Endodermal cell (in vitro differentiated cells): ENCODE results near the gene GSTP1. TPM values are rescaled to one million over a fixed set of nuclear protein-coding genes. Genes with fewer than 3 reads are reported as not detected.
A peak's percentile ranks its signal among the peaks of the same experiment; 100 is the strongest.

Source experiments
- DNase-seq: peaks from one replicate; pipeline ENCODE4 v3.0.0-alpha.2; 2017
- H3K27ac ChIP-seq: 2 replicates; pipeline ENCODE4 v1.5.1; 2013; ENCODE audit warnings: mild to moderate bottlenecking, low read depth, low read length, moderate library complexity
- H3K27me3 ChIP-seq: 2 replicates; pipeline ENCODE4 v1.6.1; 2013; ENCODE audit warnings: mild to moderate bottlenecking, low read length, moderate library complexity; ENCODE audit not compliant: insufficient read depth, control insufficient read depth, poor library complexity, severe bottlenecking
- H3K36me3 ChIP-seq: 2 replicates; pipeline ENCODE4 v1.7.0; 2013; ENCODE audit warnings: mild to moderate bottlenecking, low read length, moderate library complexity; ENCODE audit not compliant: control insufficient read depth, insufficient read depth
- H3K4me1 ChIP-seq: one replicate; pipeline ENCODE4 v1.7.0; 2013; ENCODE audit warnings: low read length; ENCODE audit not compliant: control insufficient read depth, insufficient read depth
- H3K4me3 ChIP-seq: 2 replicates; pipeline ENCODE4 v1.5.1; 2013; ENCODE audit warnings: mild to moderate bottlenecking, low read length, moderate library complexity
- H3K9ac ChIP-seq: 2 replicates; pipeline ENCODE4 v1.6.1; 2013; ENCODE audit warnings: mild to moderate bottlenecking, low read length, moderate library complexity; ENCODE audit not compliant: poor library complexity, severe bottlenecking; ENCODE audit errors: extremely low read depth
- H3K9me3 ChIP-seq: 2 replicates; pipeline ENCODE4 v1.6.1; 2013; ENCODE audit warnings: mild to moderate bottlenecking, low read length, moderate library complexity; ENCODE audit not compliant: control insufficient read depth
- H3K27ac Mint-ChIP-seq: 2 replicates; pipeline ENCODE4 v1.8.0; 2020; ENCODE audit warnings: mixed read lengths
- H3K27me3 Mint-ChIP-seq: 2 replicates; pipeline ENCODE4 v1.8.0; 2021; ENCODE audit warnings: mild to moderate bottlenecking, mixed read lengths; ENCODE audit not compliant: insufficient read depth
- H3K36me3 Mint-ChIP-seq: 2 replicates; pipeline ENCODE4 v1.8.0; 2020; ENCODE audit warnings: low read depth, mixed read lengths
- H3K4me1 Mint-ChIP-seq: 2 replicates; pipeline ENCODE4 v1.8.0; 2020; ENCODE audit warnings: mixed read lengths
- H3K4me3 Mint-ChIP-seq: 2 replicates; pipeline ENCODE4 v1.8.0; 2020; ENCODE audit warnings: mild to moderate bottlenecking, moderate library complexity, mixed read lengths
- H3K9me3 Mint-ChIP-seq: 2 replicates; pipeline ENCODE4 v1.8.0; 2020; ENCODE audit warnings: mild to moderate bottlenecking, mixed read lengths
- WGBS, 2 experiments: methylation state at CpG; one replicate each; pipeline versions ENCODE4 v1.1.5 to v1.1.7; 2013; ENCODE audit warnings: missing lambda C conversion rate in 2 of 2, mixed read lengths in 1 of 2; ENCODE audit not compliant: insufficient coverage in 1 of 2, insufficient read length in 1 of 2; 5-methylcytosine and 5-hydroxymethylcytosine counted together
- total RNA-seq, 2 donors: library from RNA; stranded (reverse); fragmentation: NEBNext Ultra II Directional in 1 of 2; extraction: Animal tissue kit (Norgen Biotek cat#: 25700) in 1 of 2; gene quantifications; 2 replicates in 1 of 2; 3 replicates in 1 of 2; pipeline ENCODE4 v1.2.1, GENCODE V29; 2021
- TF ChIP-seq, protein P1 (sequence below): fragments of 200-600 bp; sonication (generic); conservative IDR thresholded peaks from 2 replicates; pipeline ENCODE4 v1.5.0; 2021; ENCODE audit warnings: antibody characterized with exemption, mild to moderate bottlenecking

The GSTP1 gene
- total RNA-seq, 2 donors from 2014 or later: 1,359 to 1,473 TPM

DNA sequence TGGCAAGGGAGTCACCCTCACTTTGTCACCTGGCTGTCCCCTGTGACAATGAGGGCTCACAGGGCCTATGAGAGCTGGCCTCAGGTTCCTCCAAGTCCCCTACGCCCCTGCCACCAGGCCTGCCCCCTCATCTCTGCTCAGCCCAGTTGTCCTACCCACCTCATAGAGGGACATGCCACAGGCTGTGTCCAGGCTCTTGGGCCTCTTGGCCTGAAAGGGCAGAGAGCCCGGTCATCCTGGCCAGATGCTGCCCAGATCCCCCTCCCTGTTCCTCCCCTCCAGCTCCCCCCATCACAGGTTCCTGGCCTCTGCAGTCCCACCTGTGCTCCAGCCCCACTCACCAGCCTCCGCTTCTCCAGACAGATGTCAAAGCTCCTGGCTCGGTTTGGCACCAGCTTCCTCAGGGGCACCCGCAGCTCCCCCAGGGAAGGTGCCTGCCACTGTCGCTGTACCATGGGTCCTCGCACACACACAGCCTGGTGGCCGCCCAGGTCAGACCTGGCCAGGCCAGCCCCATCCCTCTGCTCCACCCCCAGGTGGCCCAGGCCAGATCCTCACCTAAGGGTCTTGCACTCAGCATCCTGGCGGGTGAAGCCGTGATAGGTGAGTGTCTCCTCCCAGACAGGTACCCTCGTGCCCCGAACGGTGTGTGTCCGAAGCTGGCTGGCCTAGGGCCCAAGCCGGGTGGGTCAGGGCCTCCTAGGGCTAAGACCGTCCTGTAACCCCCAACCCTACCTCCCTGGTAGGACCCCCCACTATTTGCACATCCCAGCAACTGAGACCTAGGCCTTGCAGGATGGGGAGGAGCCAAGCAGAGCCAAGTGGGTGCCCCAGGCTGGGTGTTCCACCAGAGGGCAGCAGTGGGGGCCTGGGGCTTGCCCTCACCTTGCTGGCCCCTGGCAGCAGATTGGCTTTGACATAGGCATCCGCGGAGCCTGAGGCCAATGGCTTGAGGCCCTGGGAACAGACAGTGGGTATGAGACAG is 31.4 kb downstream of the GSTP1 start:
- Mint-ChIP-seq H3K4me1 (peaks cover 21% of the 10 kb centered on the region), H3K4me3 (no peak overlapping the region), H3K36me3 (peaks cover 20% of the 10 kb centered on the region), H3K9me3 (peaks cover 10% of the 10 kb centered on the region), H3K27ac (peak overlapping the region; percentile 79), H3K27me3 (peaks cover 3% of the 10 kb centered on the region)
- 93 to 100% methylated on average over 6 to 18 of the region's 18 CpGs for WGBS, 2 experiments
- H3K4me1 ChIP-seq: no peaks in the 10 kb centered on the region
- H3K9me3 ChIP-seq: no peaks in the 10 kb centered on the region
- no peak overlapping the region for H3K4me3 ChIP-seq
- TF ChIP-seq, protein P1, sequence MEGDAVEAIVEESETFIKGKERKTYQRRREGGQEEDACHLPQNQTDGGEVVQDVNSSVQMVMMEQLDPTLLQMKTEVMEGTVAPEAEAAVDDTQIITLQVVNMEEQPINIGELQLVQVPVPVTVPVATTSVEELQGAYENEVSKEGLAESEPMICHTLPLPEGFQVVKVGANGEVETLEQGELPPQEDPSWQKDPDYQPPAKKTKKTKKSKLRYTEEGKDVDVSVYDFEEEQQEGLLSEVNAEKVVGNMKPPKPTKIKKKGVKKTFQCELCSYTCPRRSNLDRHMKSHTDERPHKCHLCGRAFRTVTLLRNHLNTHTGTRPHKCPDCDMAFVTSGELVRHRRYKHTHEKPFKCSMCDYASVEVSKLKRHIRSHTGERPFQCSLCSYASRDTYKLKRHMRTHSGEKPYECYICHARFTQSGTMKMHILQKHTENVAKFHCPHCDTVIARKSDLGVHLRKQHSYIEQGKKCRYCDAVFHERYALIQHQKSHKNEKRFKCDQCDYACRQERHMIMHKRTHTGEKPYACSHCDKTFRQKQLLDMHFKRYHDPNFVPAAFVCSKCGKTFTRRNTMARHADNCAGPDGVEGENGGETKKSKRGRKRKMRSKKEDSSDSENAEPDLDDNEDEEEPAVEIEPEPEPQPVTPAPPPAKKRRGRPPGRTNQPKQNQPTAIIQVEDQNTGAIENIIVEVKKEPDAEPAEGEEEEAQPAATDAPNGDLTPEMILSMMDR: peak; percentile 84
- H3K27ac ChIP-seq: no peak overlapping the region
- H3K27me3 ChIP-seq: no peaks in the 10 kb centered on the region
- no peak overlapping the region for H3K9ac ChIP-seq
- peaks cover 8% of the 10 kb centered on the region for H3K36me3 ChIP-seq
- peak; percentile 92 for DNase-seq

DNA sequence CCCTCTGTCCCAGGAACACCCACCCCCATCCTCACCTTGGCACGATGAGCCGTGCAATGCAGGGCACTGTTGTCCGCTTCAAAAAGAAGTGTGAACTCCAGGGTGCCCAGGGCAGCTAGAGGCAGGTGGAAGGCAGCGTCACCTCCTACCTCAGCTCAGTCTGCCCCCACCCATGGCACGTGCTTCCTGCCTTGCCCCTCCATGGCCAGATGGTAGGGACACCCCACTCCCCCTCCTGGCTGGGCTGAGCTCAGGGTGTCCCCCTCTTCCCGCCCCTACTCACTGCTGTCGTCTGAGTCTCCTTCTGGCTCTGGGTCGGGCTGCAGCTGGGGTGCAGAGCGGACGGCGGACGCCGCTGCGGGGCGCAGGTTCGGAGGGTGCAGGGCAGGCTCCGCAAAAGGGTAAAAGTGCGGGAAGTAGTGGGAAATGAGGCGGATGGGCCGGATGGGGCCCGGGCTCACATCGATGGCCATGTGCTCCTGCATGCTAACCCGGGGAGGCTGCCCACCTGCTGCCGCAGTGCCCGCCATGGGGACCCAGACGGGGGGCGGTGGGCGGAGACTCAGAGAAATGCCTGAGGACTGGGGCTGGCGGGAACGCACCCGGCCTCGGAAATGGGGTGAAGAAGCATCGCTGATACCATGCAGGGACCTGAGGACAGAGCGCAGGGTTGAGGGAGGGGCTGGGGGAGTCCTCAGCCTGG is 32.3 kb downstream of the GSTP1 start:
- Mint-ChIP-seq H3K9me3 (peaks cover 10% of the 10 kb centered on the region), H3K4me1 (peaks cover 24% of the 10 kb centered on the region), H3K27me3 (peaks cover 3% of the 10 kb centered on the region), H3K4me3 (no peak overlapping the region), H3K27ac (no peak overlapping the region), H3K36me3 (peaks cover 13% of the 10 kb centered on the region)
- Histone ChIP-seq H3K9ac (no peak overlapping the region), H3K9me3 (no peaks in the 10 kb centered on the region), H3K27ac (no peak overlapping the region), H3K4me3 (no peak overlapping the region), H3K27me3 (no peaks in the 10 kb centered on the region), H3K36me3 (peaks cover 1% of the 10 kb centered on the region), H3K4me1 (no peaks in the 10 kb centered on the region)
- 84 to 100% methylated on average over 4 to 34 of the region's 34 CpGs for WGBS, 2 experiments
- DNase-seq: no peak
- TF ChIP-seq, protein P1: no peak

DNA sequence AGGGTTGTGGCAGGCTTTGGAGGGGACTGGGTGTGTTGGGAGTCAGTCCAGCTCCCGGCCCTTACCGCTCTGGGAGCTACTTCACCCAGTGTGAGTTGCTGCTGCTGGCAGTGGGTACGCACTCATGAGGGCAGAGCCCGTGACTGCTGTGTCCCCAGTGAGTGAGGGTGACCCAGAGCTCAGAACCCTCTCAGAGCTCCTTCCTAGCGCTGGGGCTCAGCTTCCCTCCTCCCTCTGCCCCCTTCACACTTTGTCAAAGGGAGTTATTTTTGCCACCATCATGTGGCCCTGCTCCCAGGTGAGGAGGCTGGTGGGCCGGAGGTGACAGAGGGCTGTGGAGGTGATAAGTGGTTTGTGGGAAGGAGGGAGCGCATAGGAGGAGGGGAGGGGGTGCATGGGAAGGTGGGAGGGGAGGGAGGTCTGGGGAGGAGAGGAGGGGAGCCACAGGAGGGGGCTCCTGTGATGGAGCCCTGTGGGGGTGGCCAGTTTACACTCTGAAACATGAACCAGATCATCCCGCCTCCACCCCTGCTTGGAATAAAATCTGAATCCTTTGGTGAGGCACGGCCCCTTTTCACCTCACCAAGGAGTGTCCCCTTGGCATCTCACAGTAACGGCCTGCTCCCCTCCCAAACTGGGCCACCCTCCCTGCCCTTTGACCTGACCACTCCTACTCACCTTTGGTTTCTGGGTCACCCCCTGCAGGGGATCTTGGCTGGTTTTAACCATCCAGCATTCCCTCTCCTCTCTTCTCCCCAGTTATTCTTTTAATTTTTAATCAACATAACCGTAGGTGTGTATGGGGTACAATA is 33.0 kb downstream of the GSTP1 start:
- Histone ChIP-seq H3K36me3 (no peaks in the 10 kb centered on the region), H3K27me3 (no peaks in the 10 kb centered on the region), H3K9ac (no peak overlapping the region), H3K4me1 (no peaks in the 10 kb centered on the region), H3K27ac (no peak overlapping the region), H3K4me3 (no peak overlapping the region), H3K9me3 (no peaks in the 10 kb centered on the region)
- 67 to 69% methylated on average over 3 to 11 of the region's 11 CpGs for WGBS, 2 experiments
- H3K36me3 Mint-ChIP-seq: peaks cover 10% of the 10 kb centered on the region
- peaks cover 10% of the 10 kb centered on the region for H3K9me3 Mint-ChIP-seq
- H3K27ac Mint-ChIP-seq: peak overlapping the region; percentile 53
- peak overlapping the region; percentile 26 for H3K4me3 Mint-ChIP-seq
- peaks cover 30% of the 10 kb centered on the region for H3K4me1 Mint-ChIP-seq
- peak; percentile 84 for DNase-seq
- peaks cover 3% of the 10 kb centered on the region for H3K27me3 Mint-ChIP-seq
- TF ChIP-seq, protein P1: no peak
